Psoas muscle (tissue), 8 donors: Measurements from ENCODE around the gene CDH20. TPM values are rescaled to one million over a fixed set of nuclear protein-coding genes. Genes with fewer than 3 reads are reported as not detected.
A peak's percentile ranks its signal among the peaks of the same experiment; 100 is the strongest.

Experiments
- ATAC-seq, 4 donors: fragments of 200-7000 bp; cut with Tn5 transposase; one replicate each; pipeline ENCODE4 v1.9.1; 2020; ENCODE audit warnings: moderate library complexity in 3 of 4, mild to moderate bottlenecking in 2 of 4
- DNase-seq, 2 donors: peaks; one replicate each; pipeline ENCODE4 v3.0.0-alpha.2; 2020
- H3K27ac ChIP-seq: fragments of 200-600 bp; one replicate; pipeline ENCODE4 v1.8.0; 2022
- H3K27me3 ChIP-seq, 3 donors: fragments of 200-600 bp in 1 of 3; one replicate each; pipeline versions ENCODE4 v1.6.1 to v1.8.0; 2013 to 2022; ENCODE audit warnings: low read length in 2 of 3, mild to moderate bottlenecking in 2 of 3, moderate library complexity in 1 of 3; ENCODE audit not compliant: insufficient read depth in 3 of 3
- H3K36me3 ChIP-seq, 2 donors: fragments of 200-600 bp in 1 of 2; one replicate each; pipeline versions ENCODE4 v1.6.1 to v1.8.0; 2013 to 2022; ENCODE audit warnings: low read depth in 1 of 2, mild to moderate bottlenecking in 1 of 2, moderate library complexity in 1 of 2; ENCODE audit not compliant: insufficient read depth in 1 of 2
- H3K4me1 ChIP-seq: fragments of 200-600 bp; one replicate; pipeline ENCODE4 v1.8.0; 2022
- H3K4me3 ChIP-seq: fragments of 200-600 bp; one replicate; pipeline ENCODE4 v1.8.0; 2022; ENCODE audit warnings: mild to moderate bottlenecking
- H3K9me3 ChIP-seq: fragments of 200-600 bp; one replicate; pipeline ENCODE4 v1.8.0; 2022
- CTCF ChIP-seq: fragments of 200-600 bp; IDR thresholded peaks from one replicate; pipeline ENCODE4 v1.8.0; 2022; ENCODE audit warnings: antibody characterized with exemption
- WGBS, 3 donors: extraction: QIAGEN DNeasy Blood & Tissue Kit; methylation state at CpG; one replicate each; pipeline versions ENCODE4 v1.1.6 to v1.1.7; 2013; 5-methylcytosine and 5-hydroxymethylcytosine counted together
- intact Hi-C, 2 donors: fragments of 100-400 bp; cut with DNase I; formaldehyde crosslinking; loops; one replicate each; pipeline versions ENCODE4 v1.11.0 to v1.14.2; 2022
- polyA plus RNA-seq, 3 donors: library from polyadenylated mRNA; stranded (reverse); fragments of 200-250 nt; gene quantifications; one replicate each; pipeline ENCODE4 v1.2.3, GENCODE V29; 2013
- total RNA-seq, 4 donors: library from RNA; stranded (reverse); fragmentation: NEBNext Ultra II Directional in 2 of 4; extraction: Animal tissue kit (Norgen Biotek cat#: 25700) in 2 of 4; gene quantifications; one replicate each; pipeline versions ENCODE4 v1.2.1 to v1.2.4, GENCODE V29; 2021 to 2023
- donor health status: healthy with polysubstance abuse.
- donor health status: DM: no; HTN: no; CAD: no; lungs with moderate emphysema.
- donor health status: Bipolar disorder and iron deficiency.
- donor health status: healthy.
- donor health status: DM: yes; HTN: yes; CAD: no.
- donor health status: DM: no; HTN: no; CAD: no.
- donor health status: DM: no; HTN: no; CAD: no.
- donor health status: DM: yes; HTN: yes; CAD: no.

The CDH20 gene
- total and polyA plus RNA-seq, 7 donors: 0.10 to 16.3 (median 2.6) TPM

- Histone ChIP-seq H3K27ac (no peak overlapping the region), H3K4me1 (no peaks in the 10 kb centered on the region), H3K36me3 (no peaks in the 10 kb centered on the region), H3K9me3 (no peaks in the 10 kb centered on the region), H3K4me3 (no peak overlapping the region), H3K27me3 (peaks cover 0 to 24% (median 0%) of the 10 kb centered on the region in 3 donors)
- DNase-seq: no peak
- ATAC-seq: no peak
- intact Hi-C loops: no loop called here
- no peak for TF ChIP-seq CTCF
- WGBS, 3 donors: 78 to 86% (median 85%) methylated on average over 3 of the region's 3 CpGs
These were observed 2.2 kb upstream of the CDH20 start for GRCh38 chr18:61331051-61331450.

GRCh38 chr18:61333746-61334490, 688 bp downstream of the CDH20 start:
- ATAC-seq: peak in 2 of 4 donors; percentile 40 to 54

GRCh38 chr18:61334491-61334850, 1.2 kb downstream of the CDH20 start:
- peak in 2 of 4 donors; percentile 30 to 41 for ATAC-seq
- no peaks in the 10 kb centered on the region for H3K4me1 ChIP-seq

More at GRCh38 chr18:61333746-61334490, 688 bp downstream of the CDH20 start:
- no peaks in the 10 kb centered on the region for H3K4me1 ChIP-seq
- TF ChIP-seq CTCF: no peak
- intact Hi-C loops: no loop called here
- no peak overlapping the region for H3K27ac ChIP-seq
- DNase-seq: no peak
- H3K4me3 ChIP-seq: peak overlapping the region; percentile 22
- H3K27me3 ChIP-seq: peaks cover 0 to 24% (median 2%) of the 10 kb centered on the region in 3 donors
- H3K36me3 ChIP-seq: no peaks in the 10 kb centered on the region
- WGBS, 3 donors: 1% methylated on average over 48 to 73 of the region's 73 CpGs
- no peaks in the 10 kb centered on the region for H3K9me3 ChIP-seq

GRCh38 chr18:61334951-61335683, 1.9 kb downstream of the CDH20 start:
- Histone ChIP-seq H3K27me3 (peaks cover 0 to 24% (median 2%) of the 10 kb centered on the region in 3 donors), H3K4me3 (no peak overlapping the region), H3K27ac (no peak overlapping the region), H3K4me1 (no peaks in the 10 kb centered on the region), H3K36me3 (no peaks in the 10 kb centered on the region), H3K9me3 (no peaks in the 10 kb centered on the region)
- DNase-seq (no peak), ATAC-seq (peak in 3 of 4 donors; percentile 39 to 61 (median 54))
- intact Hi-C loops: no loop called here
- WGBS, 3 donors: 42 to 46% (median 43%) methylated on average over 10 of the region's 10 CpGs
- TF ChIP-seq CTCF: no peak

More at GRCh38 chr18:61334491-61334850, 1.2 kb downstream of the CDH20 start:
- TF ChIP-seq CTCF: no peak
- H3K36me3 ChIP-seq: no peaks in the 10 kb centered on the region
- no peak for DNase-seq
- 4 to 8% (median 7%) methylated on average over 13 of the region's 13 CpGs for WGBS, 3 donors
- H3K4me3 ChIP-seq: peak overlapping the region; percentile 22
- intact Hi-C loops: no loop called here
- H3K9me3 ChIP-seq: no peaks in the 10 kb centered on the region
- no peak overlapping the region for H3K27ac ChIP-seq
- peaks cover 0 to 24% (median 2%) of the 10 kb centered on the region in 3 donors for H3K27me3 ChIP-seq
